ENCODE data around the gene GTF3C4. TPM values are rescaled to one million over a fixed set of nuclear protein-coding genes. Genes with fewer than 3 reads are reported as not detected.

Gene GTF3C4
- total RNA-seq, 1 donor from 2014 or later = 27.9 TPM

DNA sequence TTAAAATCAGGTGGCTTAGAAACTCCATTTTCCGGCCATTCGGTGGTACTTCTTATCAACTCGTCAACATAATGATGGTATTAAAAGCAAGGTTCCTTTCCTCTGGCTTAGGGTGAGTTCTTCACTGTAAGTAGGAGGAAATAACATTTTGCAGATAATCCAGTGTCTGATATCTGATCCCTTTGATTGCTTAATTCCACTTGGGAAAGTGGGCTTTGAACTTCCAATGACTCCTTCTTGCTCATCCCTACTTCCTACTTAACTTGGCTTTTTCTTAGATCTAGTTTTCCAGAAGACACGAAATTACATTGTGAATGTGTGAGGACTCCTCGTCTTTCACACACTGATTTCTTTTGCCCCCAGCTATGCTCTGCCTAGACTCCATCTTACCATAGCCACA is 32.0 kb upstream of the GTF3C4 start:
- no peak overlapping the region for H3K27ac Mint-ChIP-seq (ENCODE audit: unreplicated experiment)
- no peak overlapping the region for H3K4me3 ChIP-seq (ENCODE audit: insufficient read depth, low read depth, low read length)
- H3K79me2 ChIP-seq (ENCODE audit: insufficient read depth, low read length) = no peaks in the 10 kb centered on the region
- H3K4me1 Mint-ChIP-seq (ENCODE audit: low read depth, unreplicated experiment) = no peaks in the 10 kb centered on the region
- TF ChIP-seq EZH2 (IDR thresholded peaks at IDR 0.05; ENCODE audit: insufficient read depth, low read length) = no peak
- no peak overlapping the region for H3K4me3 Mint-ChIP-seq (ENCODE audit: unreplicated experiment)
- no peaks in the 10 kb centered on the region for H3K9me3 ChIP-seq (ENCODE audit: insufficient read depth, low read depth, low read length)
- no peak overlapping the region for H3K4me2 ChIP-seq (ENCODE audit: low read length)
- H2AFZ ChIP-seq (ENCODE audit: low read depth, low read length) = no peak overlapping the region
- peaks cover 20% of the 10 kb centered on the region for H3K36me3 Mint-ChIP-seq (ENCODE audit: low read depth, unreplicated experiment)
- FAIRE-seq (no peak), DNase-seq (ENCODE audit: low read depth) (no peak)
- H3K27me3 ChIP-seq (ENCODE audit: insufficient read depth, low read length) = no peaks in the 10 kb centered on the region
- H3K36me3 ChIP-seq (ENCODE audit: insufficient read depth, low read length) = peaks cover 34% of the 10 kb centered on the region
- H4K20me1 ChIP-seq (ENCODE audit: insufficient read depth, low read length) = peaks cover 14% of the 10 kb centered on the region
- no peak overlapping the region for H3K27ac ChIP-seq (ENCODE audit: low read depth, low read length)
- H3K4me1 ChIP-seq (ENCODE audit: insufficient read depth, low read length) = no peaks in the 10 kb centered on the region
- H3K27me3 Mint-ChIP-seq (ENCODE audit: low read depth, unreplicated experiment) = no peaks in the 10 kb centered on the region
- H3K9ac ChIP-seq (ENCODE audit: low read length) = no peak overlapping the region
- no peaks in the 10 kb centered on the region for H3K9me3 Mint-ChIP-seq (ENCODE audit: unreplicated experiment)

DNA sequence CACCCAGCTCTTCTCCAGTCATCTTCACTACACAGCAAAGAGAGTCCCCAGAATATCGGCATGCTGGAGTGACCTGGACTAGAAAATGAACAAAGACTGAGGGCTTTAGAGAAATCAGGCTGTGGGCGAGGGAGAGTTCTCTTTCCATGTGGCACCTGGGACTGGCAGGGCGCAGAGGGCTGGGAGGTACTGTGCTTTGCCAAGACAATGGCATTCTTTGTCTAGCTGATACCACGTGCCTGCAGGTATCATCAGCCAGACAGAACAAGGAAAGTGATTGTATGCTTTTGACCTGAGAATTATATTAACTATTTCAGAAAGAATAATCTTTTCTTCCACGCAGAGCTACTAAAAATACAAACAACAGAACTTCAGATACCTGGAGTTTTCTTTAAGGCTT is 30.9 kb upstream of the GTF3C4 start:
- no peak overlapping the region for H3K27ac ChIP-seq (ENCODE audit: low read depth, low read length)
- no peak overlapping the region for H3K4me3 Mint-ChIP-seq (ENCODE audit: unreplicated experiment)
- H3K27me3 Mint-ChIP-seq (ENCODE audit: low read depth, unreplicated experiment) = no peaks in the 10 kb centered on the region
- H2AFZ ChIP-seq (ENCODE audit: low read depth, low read length) = no peak overlapping the region
- peaks cover 14% of the 10 kb centered on the region for H4K20me1 ChIP-seq (ENCODE audit: insufficient read depth, low read length)
- no peaks in the 10 kb centered on the region for H3K4me1 ChIP-seq (ENCODE audit: insufficient read depth, low read length)
- H3K9me3 Mint-ChIP-seq (ENCODE audit: unreplicated experiment) = no peaks in the 10 kb centered on the region
- no peaks in the 10 kb centered on the region for H3K79me2 ChIP-seq (ENCODE audit: insufficient read depth, low read length)
- no peak for DNase-seq (ENCODE audit: low read depth)
- H3K36me3 ChIP-seq (ENCODE audit: insufficient read depth, low read length) = peaks cover 42% of the 10 kb centered on the region
- no peak overlapping the region for H3K4me2 ChIP-seq (ENCODE audit: low read length)
- H3K9me3 ChIP-seq (ENCODE audit: insufficient read depth, low read depth, low read length) = no peaks in the 10 kb centered on the region
- no peak overlapping the region for H3K27ac Mint-ChIP-seq (ENCODE audit: unreplicated experiment)
- no peak overlapping the region for H3K4me3 ChIP-seq (ENCODE audit: insufficient read depth, low read depth, low read length)
- H3K27me3 ChIP-seq (ENCODE audit: insufficient read depth, low read length) = no peaks in the 10 kb centered on the region
- peaks cover 27% of the 10 kb centered on the region for H3K36me3 Mint-ChIP-seq (ENCODE audit: low read depth, unreplicated experiment)
- TF ChIP-seq EZH2 (IDR thresholded peaks at IDR 0.05; ENCODE audit: insufficient read depth, low read length) (no peak), CTCF (IDR thresholded peaks at IDR 0.05; ENCODE audit: insufficient read depth, low read depth, low read length) (no peak)
- H3K4me1 Mint-ChIP-seq (ENCODE audit: low read depth, unreplicated experiment) = no peaks in the 10 kb centered on the region
- no peak for FAIRE-seq
- H3K9ac ChIP-seq (ENCODE audit: low read length) = no peak overlapping the region

- Histone ChIP-seq H3K9me3 (ENCODE audit: insufficient read depth, low read depth, low read length) (no peaks in the 10 kb centered on the region), H2AFZ (ENCODE audit: low read depth, low read length) (no peak overlapping the region), H3K79me2 (ENCODE audit: insufficient read depth, low read length) (no peaks in the 10 kb centered on the region), H3K4me1 (ENCODE audit: insufficient read depth, low read length) (no peaks in the 10 kb centered on the region), H3K36me3 (ENCODE audit: insufficient read depth, low read length) (peaks cover 57% of the 10 kb centered on the region), H3K4me3 (ENCODE audit: insufficient read depth, low read depth, low read length) (no peak overlapping the region), H3K4me2 (ENCODE audit: low read length) (no peak overlapping the region), H3K27ac (ENCODE audit: low read depth, low read length) (no peak overlapping the region), H3K27me3 (ENCODE audit: insufficient read depth, low read length) (no peaks in the 10 kb centered on the region), H4K20me1 (ENCODE audit: insufficient read depth, low read length) (peaks cover 11% of the 10 kb centered on the region), H3K9ac (ENCODE audit: low read length) (no peak overlapping the region)
- no peak overlapping the region for H3K4me3 Mint-ChIP-seq (ENCODE audit: unreplicated experiment)
- H3K27me3 Mint-ChIP-seq (ENCODE audit: low read depth, unreplicated experiment) = no peaks in the 10 kb centered on the region
- peaks cover 6% of the 10 kb centered on the region for H3K4me1 Mint-ChIP-seq (ENCODE audit: low read depth, unreplicated experiment)
- H3K9me3 Mint-ChIP-seq (ENCODE audit: unreplicated experiment) = no peaks in the 10 kb centered on the region
- no peak for TF ChIP-seq EZH2 (IDR thresholded peaks at IDR 0.05; ENCODE audit: insufficient read depth, low read length)
- TF ChIP-seq CTCF (IDR thresholded peaks at IDR 0.05; ENCODE audit: insufficient read depth, low read depth, low read length) = no peak
- peaks cover 36% of the 10 kb centered on the region for H3K36me3 Mint-ChIP-seq (ENCODE audit: low read depth, unreplicated experiment)
- no peak overlapping the region for H3K27ac Mint-ChIP-seq (ENCODE audit: unreplicated experiment)
- DNase-seq (ENCODE audit: low read depth) (no peak), FAIRE-seq (no peak)
These were observed 29.0 kb upstream of the GTF3C4 start for GRCh38 chr9:132641216-132641615.

Data from astrocyte (in vitro differentiated cells and primary cell).